CD1c-positive myeloid dendritic cell (primary cell): Measurements from ENCODE around the gene MARVELD1.
"Not testable (repeated sequence)": the region's sequence is repeated elsewhere in the genome, so short reads cannot be mapped to it uniquely, and the experiment has no call there.

ENCODE experiments used
- DNase-seq: peaks from one replicate; pipeline ENCODE4 v3.0.0-alpha.2; 2016; ENCODE audit errors: extremely low spot score

Gene MARVELD1

DNA sequence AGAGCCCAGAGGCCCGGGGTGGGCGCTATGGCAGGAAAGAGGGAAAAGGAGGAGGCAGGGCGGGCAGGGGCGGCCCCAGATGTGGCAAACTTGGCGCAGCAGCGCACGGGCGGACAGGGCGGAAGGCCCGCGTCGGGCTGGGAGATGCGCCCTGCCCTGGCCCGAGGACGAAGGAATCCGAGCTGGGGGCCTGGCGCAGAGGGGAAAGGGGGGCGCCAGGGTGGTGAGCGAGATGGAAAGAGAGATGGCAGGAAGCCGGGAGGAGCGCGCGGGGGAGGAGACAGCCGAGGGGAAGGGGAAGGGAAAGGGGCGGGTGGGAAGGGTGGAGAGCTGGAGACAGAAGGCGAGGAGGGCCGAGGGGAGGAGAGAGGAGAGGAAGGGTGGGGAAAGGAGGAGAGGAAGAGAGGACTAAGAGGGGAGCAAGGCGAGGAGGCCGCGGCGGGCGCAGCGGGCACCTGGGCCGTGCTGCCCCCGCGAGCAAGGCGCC, at the start of gene MARVELD1:
Gene MARVELD1, plus strand, starts transcription at position 392 of the 487 bp plus-strand sequence. CDS start 147 bp downstream, outside the sequence.
- peak; percentile 18 for DNase-seq

DNA sequence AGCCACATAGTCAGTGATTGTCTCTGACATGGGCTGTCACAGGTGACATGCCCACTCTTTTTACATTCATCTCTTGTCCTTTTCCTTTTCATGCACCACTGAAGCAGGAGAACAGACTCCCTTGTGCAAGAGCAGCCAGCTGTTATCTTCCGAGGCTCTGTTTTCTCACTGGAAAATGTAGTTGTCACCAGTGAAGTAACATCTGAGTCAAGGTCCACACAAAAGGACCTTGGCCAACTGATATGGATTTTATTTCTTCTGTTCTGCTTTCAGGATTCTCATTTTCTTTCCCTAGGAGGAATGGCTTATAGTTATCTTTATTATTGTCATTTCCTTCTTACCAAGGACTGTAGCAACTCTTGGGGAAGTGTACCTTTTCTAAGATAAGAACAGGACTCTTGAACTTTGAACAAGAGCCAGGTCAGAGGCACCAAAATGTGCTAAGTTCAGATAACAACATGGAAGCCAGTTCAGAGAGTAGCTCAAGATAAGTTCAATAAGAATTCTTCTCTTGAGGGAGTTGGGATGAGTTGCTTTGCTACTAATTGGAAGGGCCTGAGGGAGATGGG, 49.2 kb upstream of the MARVELD1 start:
- no peak for DNase-seq

DNA sequence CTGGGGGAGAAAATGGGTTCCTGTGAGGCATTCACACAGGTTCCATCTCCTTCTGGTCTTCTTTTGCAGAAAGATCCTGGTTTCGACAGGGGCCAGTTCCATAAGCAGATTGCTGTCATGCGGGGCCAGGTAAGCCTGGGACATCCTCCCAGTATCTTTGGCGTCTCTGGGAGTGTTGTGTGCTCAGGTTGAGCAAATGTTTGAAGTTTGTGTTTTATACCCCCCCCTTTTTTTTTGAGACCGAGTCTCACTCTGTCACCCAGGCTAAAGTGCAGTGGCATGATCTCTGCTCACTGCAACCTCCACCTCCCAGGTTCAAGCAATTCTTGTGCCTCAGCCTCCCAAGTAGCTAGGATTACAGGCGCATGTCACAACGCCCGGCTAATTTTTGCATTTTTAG, 46.5 kb upstream of the MARVELD1 start:
- DNase-seq = no peak

DNA sequence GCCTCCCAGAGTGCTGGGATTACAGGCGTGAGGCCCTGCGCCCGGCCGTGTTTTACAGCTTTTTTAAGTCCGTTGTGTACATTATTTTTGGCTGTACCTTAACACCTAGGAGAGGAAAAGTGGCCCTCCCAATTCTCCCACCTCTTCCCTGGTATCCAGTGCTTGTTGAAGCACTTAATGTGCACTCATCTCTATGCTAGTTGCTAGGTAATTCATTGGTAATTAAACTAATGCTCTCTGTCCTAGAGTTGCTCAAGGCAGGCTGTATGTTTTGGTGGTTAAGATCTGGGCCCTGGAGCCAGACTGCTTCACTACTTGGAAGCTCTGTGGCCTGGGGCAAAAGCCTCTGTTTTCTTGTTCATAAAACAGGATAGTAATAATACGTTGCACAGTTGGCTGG, 46.1 kb upstream of the MARVELD1 start:
- DNase-seq = no peak

DNA sequence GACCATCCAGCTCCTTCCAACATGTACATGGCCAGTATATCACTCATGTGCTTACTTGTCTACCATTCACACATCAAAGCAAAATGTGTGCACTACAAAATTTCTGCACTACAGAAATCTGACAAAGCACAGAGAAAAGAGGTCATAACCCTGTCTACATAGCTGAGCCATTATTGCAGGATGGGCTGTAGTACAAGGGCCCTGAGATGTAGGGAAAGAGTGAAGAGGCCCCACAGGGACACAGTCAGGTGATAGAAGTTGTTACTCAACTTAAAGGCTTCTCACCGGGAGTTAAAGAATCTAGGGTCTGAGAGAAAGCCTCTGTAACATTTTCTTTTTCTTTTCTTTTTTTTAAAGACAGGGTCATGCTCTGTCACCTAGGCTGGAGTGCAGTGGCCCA, 44.0 kb upstream of the MARVELD1 start:
- DNase-seq = no peak

DNA sequence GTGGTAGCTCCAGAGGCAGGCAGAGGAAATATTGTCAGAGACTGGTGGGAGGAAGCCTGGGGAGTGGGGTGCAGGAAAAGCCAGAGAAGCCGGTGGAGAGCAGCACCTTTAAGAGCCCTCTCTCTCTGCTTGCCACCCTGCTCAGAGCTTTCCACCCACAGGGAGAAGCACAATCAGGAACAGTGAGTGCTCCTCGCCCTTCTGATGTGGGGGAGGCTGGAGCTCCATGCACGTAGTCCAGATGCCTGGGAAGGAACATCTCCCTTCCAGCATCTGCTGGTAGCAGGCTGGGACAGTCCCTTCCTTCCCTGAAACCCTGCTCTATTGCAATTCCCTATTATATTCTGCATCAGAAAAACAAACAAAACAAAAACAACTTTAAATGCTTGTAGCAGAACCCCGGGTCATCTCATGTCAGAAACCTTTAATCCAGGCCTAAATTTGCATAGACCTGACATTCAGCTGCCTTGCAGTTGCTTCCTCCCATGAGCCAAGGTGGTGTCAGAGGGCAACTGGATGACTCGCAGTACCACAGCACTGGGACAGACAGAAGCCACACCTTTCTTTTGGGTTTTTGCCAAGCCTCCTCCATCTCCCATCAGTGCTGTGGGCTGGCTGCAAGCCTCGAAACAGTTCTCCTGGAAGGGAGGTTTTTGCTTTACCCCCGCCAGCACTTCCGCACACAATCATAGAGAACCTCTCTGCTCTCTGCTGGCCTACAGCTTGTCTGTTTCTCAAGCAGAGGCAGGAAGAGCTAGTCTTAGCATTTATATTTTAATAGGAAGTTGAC, 39.6 kb upstream of the MARVELD1 start:
- DNase-seq = peak; percentile 35

DNA sequence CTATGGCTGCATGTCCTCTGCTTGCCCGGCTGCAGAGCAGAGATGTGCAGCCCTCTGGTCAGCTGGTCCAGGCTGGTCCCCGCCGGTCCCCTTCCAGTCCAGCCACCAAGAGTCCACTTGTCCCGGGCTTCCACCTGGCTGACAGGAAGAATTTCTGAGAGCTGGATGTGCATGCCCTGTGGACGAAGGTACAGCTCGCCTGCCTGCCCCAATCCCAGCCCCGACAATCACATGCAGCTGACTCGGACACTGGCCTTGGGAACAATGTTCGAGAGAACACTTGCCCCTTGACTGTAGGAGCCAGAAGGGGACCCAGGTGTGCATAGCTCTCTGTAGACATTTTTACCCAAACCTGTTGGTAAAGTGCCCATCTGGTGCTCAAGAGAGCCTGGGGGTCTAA, 38.3 kb upstream of the MARVELD1 start:
- no peak for DNase-seq

DNA sequence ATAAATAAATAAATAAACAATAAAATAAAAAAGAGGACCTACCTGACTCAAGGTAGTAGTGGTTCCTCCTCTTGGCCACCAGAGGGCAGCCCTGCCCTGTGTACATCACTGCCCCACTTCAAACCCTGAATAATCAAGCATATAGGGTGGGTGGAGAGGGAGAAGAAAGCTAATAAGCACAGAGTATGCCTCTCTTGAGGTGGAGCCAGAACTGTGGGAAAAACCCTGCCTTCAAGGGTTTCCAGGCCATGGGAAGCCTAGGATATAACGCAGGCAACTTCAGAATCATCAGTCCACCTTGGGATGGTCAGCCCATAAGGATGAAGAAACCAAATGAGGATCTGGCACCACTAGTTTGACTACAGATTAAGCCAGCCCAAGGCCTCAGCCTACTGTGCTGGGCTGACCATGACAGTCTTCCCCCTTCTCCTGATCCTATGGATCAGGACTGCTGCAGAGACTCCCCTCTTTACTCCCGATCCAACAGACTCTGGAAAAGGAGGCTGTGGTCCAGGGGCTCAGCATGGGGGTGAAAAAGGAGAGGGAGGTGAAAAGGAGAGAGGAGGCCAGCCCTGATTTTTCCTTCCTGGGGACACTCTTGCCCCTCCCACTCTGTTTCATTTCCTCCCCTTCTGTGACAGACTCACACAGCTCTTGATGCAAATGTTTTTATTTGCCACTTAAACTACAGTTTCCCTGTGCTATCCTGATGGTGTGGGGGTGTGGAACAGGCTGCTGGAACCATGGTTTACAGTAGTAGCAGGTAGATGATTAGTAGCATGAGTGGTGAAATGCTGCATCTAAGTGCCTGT, 36.6 kb upstream of the MARVELD1 start:
- DNase-seq = peak; percentile 65

DNA sequence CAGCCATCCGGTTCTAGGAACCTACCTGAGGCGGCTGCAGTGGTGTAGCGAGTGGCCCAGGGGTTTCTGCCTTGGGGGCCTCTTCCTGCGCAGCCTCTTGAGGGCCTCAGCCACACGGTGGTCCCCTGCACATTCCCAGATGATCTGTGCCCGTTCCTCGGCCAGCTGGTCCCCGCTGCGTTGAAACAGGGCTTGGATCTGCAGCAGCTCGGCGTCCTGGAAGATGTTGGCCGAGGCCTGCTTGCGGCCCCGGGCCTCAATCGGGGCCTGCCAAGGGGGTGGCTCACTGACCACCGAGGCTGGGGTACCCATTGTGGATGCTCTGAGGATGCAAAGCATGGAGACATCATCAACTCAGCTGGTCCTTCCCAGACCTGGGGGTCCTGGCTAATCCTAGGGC, 33.9 kb upstream of the MARVELD1 start:
- DNase-seq = no peak

DNA sequence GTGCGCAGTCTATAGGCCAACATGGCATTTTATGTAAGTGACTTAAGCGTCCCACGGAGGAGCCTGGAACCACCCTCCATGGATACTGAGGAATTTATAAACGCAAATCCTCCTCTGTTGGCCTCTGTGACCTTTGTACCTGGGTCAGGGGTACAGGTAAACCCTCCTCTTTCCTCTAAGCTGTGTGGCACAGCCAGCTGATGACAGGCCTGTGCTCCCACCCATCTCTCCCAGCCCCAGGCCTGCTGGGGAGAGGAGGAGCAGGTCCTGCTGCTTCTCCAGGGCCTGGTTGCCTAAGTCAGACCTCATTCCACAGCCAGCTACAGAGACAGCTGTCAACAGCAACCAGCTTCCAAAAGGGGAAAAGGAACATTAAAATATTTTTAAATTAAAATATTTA, 31.5 kb upstream of the MARVELD1 start:
- no peak for DNase-seq

DNA sequence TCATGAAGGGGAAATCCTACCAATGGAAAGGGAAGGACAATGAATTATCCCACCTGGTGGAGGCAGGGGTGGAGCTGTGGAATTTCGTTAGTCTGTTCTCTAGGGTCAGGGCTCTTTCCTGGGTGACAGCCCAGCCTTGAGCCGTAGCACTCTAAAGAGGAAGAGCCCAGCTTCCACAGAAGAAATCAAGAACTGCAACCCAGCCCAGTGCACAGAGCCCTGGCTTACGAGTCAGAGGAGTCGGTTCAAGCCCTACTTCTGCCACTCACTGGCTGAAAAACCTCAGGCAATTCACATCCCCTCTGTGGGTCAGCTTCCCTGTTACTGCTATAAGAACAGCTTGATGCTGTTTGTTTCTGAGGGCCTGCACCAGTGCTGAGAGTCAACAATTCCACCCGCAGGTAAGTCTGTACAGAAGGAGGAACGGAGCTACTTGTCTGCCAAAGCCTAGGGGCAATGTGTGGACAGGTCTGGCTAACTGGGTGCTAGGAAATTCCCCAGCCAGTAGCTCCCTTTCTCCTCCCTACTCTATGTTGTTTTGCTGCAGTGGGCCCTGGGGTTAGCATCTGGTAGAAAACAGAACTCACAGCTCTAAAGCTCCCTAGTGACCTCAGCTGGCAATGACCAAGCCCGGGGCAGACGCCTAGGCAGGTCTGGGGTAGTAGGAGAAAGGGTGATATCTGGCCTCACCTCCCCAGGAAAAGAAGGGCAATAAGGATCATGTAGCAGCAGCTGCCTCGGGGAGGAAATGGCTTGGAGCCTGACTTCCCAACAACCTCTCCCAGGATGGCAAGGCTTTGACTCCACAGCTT, 29.8 kb upstream of the MARVELD1 start:
- peak; percentile 87 for DNase-seq

DNA sequence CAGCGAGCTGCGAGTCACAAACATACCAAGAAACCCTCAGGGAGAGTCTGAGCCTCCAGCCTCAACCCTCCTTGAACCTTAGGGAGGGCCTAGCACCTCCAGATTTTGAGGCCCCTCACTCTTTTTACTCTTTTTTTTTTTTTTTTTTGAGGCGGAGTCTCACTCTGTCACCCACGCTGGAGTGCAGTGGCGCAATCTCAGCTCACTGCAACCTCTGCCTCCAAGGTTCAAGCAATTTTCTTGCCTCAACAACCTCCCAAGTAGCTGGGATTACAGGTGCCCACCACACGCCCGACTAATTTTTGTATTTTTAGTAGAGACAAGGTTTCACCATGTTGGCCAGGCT, 29.2 kb upstream of the MARVELD1 start:
- DNase-seq = not testable (repeated sequence)

DNA sequence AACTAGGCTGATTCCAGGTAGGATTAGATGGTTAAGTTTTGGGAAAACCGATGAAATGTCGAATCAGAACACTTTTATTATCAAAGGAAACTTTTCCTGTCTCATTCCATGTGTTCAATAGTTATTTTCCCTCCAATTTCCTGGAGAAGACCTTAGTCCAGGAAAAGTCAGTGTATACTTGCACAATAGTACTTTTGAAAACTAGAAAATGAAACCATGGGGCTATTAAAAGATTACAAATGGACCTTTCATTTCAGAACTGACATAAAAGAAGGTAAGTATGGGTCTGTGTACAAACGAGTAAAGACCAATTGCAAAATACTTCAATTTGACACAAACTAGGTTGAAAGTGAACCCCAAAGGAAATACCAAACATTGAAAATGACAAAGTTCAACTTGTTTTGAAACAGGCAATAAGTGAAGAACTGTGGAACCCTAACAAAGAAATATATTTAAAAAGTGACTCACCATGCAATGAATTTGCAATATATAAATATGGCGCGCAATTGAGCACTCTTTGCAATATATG, 28.6 kb upstream of the MARVELD1 start:
- peak; percentile 18 for DNase-seq

DNA sequence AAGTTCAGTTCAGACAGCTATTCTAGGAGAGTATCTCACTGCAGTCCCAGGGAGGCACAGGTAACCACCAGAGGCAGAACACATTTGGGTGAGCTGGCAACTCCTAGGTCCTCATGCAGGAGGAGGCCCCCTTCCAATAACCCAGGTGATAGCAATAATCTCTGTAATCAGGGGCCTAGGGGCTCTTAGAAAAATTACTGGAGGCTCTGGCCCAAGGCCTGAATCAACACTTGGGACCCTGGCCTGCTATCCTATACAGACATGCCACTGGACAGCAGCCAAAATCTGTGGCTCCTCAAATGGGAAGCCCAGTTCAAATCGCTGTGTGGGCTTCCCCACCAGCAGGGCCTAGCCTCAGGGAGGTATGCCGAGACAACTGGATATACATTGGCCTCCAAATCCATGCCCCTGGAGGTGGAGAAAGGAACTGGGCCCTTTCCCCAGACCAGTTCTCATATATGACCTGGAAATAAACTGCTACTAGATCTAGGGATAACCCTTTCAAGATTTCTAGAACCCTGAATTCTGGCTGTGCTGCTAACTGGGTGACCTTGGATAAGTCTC, 28.1 kb upstream of the MARVELD1 start:
- peak; percentile 67 for DNase-seq

DNA sequence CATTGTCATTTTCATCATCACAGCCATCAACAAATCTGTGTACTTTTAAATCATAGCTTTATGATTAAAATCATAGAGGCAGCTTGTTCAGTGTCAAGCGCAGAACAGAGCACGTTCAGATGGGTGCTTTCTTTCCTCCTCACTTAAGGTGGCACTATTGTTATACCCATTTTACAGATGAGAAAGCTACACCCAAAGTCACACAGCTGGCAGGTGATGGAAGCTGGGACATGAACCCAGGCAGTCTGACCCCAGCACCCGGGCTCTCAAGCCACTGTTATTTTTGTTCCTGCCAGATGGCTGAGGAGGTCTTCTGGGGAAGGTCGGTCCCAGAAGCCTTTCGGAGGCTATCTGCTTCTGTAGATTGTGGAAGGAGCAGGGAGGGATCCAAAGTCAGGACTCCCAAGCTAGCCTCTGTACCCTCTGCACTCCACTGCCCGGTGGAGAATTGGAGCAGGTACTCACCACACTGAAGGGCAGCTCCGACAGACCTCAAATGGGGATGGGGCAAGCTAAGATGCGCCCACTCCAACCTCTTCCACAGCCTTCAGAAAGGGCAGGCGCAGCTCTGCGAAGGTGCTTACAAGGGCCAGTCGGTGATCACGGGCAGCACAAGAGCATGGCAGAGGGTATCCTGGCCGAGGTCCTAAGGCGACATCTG, 27.1 kb upstream of the MARVELD1 start:
- no peak for DNase-seq

DNA sequence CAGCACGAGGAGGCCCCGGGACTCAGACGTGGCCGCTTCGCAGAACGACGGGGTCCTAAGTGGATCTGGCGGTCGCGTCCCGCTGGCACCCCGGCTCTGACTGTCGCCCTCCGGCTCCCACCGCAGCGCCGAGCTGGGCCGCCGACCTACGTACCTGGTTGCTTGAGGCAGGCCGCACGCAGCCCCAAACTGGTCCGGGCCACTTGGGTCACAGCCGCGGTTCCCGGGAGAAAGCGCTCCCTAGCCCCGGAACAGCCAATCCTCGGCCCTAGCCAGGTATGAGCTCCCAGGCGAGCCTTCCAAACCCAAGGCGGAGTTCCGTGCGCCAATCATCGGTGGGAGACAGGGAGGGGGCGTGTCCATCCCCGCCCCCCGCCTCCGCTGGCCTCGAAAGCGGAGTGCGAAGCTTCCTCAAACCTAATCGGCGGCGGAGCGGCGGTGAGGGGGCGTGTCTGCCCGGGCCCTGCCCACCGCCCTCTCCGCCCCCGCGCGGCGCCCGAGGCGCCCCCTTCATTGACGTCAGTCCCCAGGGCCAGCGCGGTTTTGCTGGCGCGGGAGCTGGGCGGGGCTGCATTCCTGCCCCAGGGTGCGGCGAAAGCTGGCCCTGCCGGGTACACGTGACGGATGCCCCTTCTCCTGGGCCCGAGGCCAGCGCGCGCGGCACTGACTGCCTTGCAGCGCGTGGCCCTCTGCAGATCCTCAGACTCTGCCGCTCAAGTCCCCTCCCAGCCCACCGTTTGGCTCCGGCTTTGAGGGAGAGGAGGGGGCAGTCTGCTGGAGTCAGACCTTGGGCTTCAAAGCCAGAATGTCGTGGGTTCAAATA, 26.4 kb upstream of the MARVELD1 start, which contains the start of gene AVPI1:
Gene AVPI1, minus strand, starts transcription at position 280 of the 823 bp plus-strand sequence. CDS start 7,336 bp downstream, outside the sequence.
- DNase-seq = peak; percentile 99

DNA sequence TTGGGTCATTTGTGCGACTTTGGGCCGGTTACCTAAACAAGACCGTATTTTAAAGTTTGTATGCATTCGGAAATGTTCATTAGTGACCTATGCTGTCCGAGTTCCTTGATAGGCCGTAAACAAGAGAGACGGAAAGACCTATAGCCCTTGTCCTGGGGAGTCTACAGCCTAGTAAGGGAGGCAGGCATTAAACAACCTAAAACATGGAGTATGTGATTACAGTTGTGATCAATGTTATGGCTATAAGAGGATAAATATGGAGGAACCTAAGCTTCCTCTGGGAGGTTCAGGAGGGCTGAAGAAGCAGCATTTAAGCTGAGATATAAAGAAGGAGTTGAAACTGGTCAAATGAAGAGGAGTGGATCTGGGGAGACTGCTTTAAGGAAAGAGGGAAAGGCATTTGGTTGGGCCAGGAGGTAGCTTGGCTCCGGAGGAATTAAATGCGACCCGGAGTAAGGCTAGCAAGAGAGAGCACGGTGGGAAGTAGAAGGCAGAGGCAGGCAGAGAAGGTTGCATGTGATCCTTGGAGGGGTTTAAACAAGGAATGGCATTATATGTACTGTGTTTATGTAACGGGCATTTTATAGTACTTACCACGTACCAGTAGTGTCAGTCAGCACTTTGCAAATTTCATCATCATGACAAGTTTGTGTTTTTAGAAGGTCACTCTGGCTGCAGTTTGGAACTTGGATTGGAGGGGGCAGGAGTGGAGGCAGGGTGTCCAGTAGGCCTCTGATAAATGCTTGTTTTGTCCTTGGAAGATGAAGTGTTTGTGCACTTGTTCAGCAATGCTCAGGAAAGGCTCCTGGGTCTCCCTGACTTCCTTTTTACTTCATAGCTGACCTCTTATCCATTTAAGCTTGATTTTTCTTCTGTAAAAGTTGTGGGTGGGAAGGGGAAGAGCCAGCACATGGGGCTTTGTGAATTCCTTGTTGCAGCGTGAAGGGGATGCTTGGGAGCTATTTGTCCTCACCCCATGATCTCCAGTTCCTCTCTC, 25.4 kb upstream of the MARVELD1 start:
- DNase-seq = peak; percentile 90

DNA sequence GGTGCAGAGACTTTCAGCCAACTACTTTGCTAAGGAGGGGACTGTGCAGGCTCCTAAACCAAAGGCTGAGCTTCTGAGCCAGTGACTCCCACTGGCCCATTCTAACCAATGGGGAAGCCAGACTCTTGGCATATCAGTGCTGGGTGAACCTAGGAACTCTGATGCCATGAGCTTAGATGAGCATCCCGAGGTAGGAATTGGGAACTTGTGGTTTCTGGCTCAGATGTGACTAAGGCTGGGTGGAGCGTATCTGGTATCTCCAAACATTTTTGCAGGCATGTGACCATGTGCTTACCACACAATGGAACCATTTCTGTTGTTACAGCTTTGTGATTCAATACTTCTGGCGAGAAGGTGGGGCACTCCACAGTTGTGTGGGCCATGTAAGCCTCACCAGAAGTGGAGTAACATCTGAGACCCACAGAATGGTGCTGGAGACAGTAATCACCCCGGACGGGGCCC, 23.9 kb upstream of the MARVELD1 start:
- DNase-seq = peak; percentile 97
